OCI-LY7 (cell line): ENCODE measurements around the gene PSAP. TPM values are rescaled to one million over a fixed set of nuclear protein-coding genes. Genes with fewer than 3 reads are reported as not detected.
A peak's percentile ranks its signal among the peaks of the same experiment; 100 is the strongest.

Source experiments
- Bru-seq: library from RNA; stranded (reverse); fragments of 400-500 nt; gene quantifications from one replicate; lab custom pipeline; 2021; lab: Mats Ljungman, UMichigan
- BruChase-seq, 2 experiments: library from RNA; stranded (reverse); fragments of 400-500 nt; gene quantifications; one replicate each; lab custom pipeline; 2021; lab: Mats Ljungman, UMichigan
- BruUV-seq: library from RNA; stranded (reverse); fragments of 400-500 nt; replicated peaks from 2 replicates; lab custom pipeline; 2021; lab: Mats Ljungman, UMichigan
- CTCF ChIA-PET: fragments of 300-600 bp; sonication (Branson Sonifier 250); formaldehyde crosslinking; loops from one replicate; lab custom pipeline; 2022; ENCODE audit warnings: antibody characterized with exemption; ENCODE audit not compliant: unreplicated experiment; lab: Charles Lee
- POLR2A ChIA-PET: fragments of 300-600 bp; sonication (Branson Sonifier 250); formaldehyde crosslinking; loops from one replicate; lab custom pipeline; 2022; ENCODE audit warnings: antibody characterized with exemption; lab: Charles Lee
- DNase-seq: peaks from one replicate; pipeline ENCODE4 v3.0.0-alpha.2; 2015; ENCODE audit warnings: low spot score
- H2AFZ ChIP-seq: fragments of 200-600 bp; sonication (generic), shearing (Covaris generic); 2 replicates; pipeline ENCODE4 v1.6.1; 2014; ENCODE audit warnings: mild to moderate bottlenecking, antibody characterized with exemption, low read length, moderate library complexity
- H3K27ac ChIP-seq: fragments of 200-600 bp; sonication (generic); 2 replicates; pipeline ENCODE4 v1.5.1; 2014; ENCODE audit warnings: mixed run types, low read depth, mild to moderate bottlenecking, moderate library complexity, low read length, inconsistent platforms; ENCODE audit not compliant: poor library complexity, severe bottlenecking
- H3K36me3 ChIP-seq: fragments of 200-600 bp; sonication (generic); 2 replicates; pipeline ENCODE4 v1.6.1; 2014; ENCODE audit warnings: mild to moderate bottlenecking, antibody characterized with exemption, low read length, moderate library complexity, mixed read lengths; ENCODE audit not compliant: insufficient read depth
- H3K4me1 ChIP-seq: fragments of 200-600 bp; sonication (generic); 2 replicates; pipeline ENCODE4 v1.5.1; 2014; ENCODE audit warnings: mild to moderate bottlenecking, low read length; ENCODE audit not compliant: insufficient read depth, poor library complexity, severe bottlenecking
- H3K4me2 ChIP-seq: fragments of 200-600 bp; sonication (generic); 2 replicates; pipeline ENCODE4 v1.6.1; 2014; ENCODE audit warnings: mild to moderate bottlenecking, low read length
- H3K4me3 ChIP-seq: fragments of 200-600 bp; sonication (generic); 2 replicates; pipeline ENCODE4 v1.5.1; 2014; ENCODE audit warnings: mild to moderate bottlenecking, low read depth, low read length; ENCODE audit not compliant: poor library complexity, severe bottlenecking
- H3K79me2 ChIP-seq: fragments of 200-600 bp; sonication (generic); 2 replicates; pipeline ENCODE4 v1.6.1; 2016; ENCODE audit warnings: low read depth, mild to moderate bottlenecking, low read length, moderate library complexity, mixed read lengths; ENCODE audit not compliant: insufficient read depth
- H3K9me2 ChIP-seq: fragments of 200-600 bp; sonication (generic); 2 replicates; pipeline ENCODE4 v1.6.1; 2016; ENCODE audit warnings: mild to moderate bottlenecking, low read length, mixed read lengths; ENCODE audit not compliant: insufficient read depth
- H3K9me3 ChIP-seq: fragments of 200-600 bp; sonication (generic); 2 replicates; pipeline ENCODE4 v1.6.1; 2014; ENCODE audit warnings: mild to moderate bottlenecking, mixed run types, low read length, mixed read lengths
- H4K20me1 ChIP-seq: fragments of 200-600 bp; sonication (generic); 2 replicates; pipeline ENCODE4 v1.6.1; 2014; ENCODE audit warnings: mild to moderate bottlenecking, antibody characterized with exemption, low read length, moderate library complexity, mixed read lengths; ENCODE audit not compliant: insufficient read depth
- EZH2phosphoT487 ChIP-seq: fragments of 200-600 bp; sonication (generic); IDR thresholded peaks from 2 replicates; pipeline ENCODE4 v1.6.1; 2018; ENCODE audit warnings: low read depth, borderline replicate concordance, mild to moderate bottlenecking, mixed run types, antibody characterized with exemption, low read length, moderate library complexity, mixed read lengths
- intact Hi-C: fragments of 100-400 bp; cut with micrococcal nuclease; formaldehyde crosslinking; loops from one replicate; pipeline ENCODE4 v1.10.0; 2022; ENCODE audit not compliant: unreplicated experiment
- long read RNA-seq: library from polyadenylated mRNA; stranded (forward); transcript quantifications from one replicate; pipeline ENCODE4 v2.0.0, GENCODE V29; 2022
- total RNA-seq, 2 experiments: library from RNA; depleted of rRNA in 1 of 2; stranded (reverse); fragments of >200 nt in 1 of 2; shearing (Covaris generic) in 1 of 2; gene quantifications; 2 replicates each; pipeline ENCODE4 v1.2.3, GENCODE V29; 2014 to 2022
- TF ChIP-seq, protein P1 (sequence below): fragments of 200-600 bp; sonication (generic); conservative IDR thresholded peaks from 2 replicates; pipeline ENCODE4 v1.5.1; 2014; ENCODE audit warnings: mild to moderate bottlenecking, antibody characterized with exemption, low read length, moderate library complexity, mixed read lengths

Gene PSAP
- total RNA-seq (2014; rRNA removed; shearing (Covaris generic)) = 156 and 163 TPM in 2 replicates
- 186 and 200 TPM in 2 replicates for total RNA-seq (2022)
- percentile 81 among the genes with signal in this experiment for Bru-seq, nascent RNA
- BruChase-seq, experiment 1, labeled RNA remaining after a 6-hour chase = percentile 93 among the genes with signal in this experiment
- percentile 84 among the genes with signal in this experiment for BruChase-seq, experiment 2, labeled RNA remaining after a 2-hour chase
- long read RNA-seq, transcript PSAP-202 (14 exons, 2,872 nt) = major isoform, 107 of 147 reads
- long read RNA-seq, partial matches to known transcripts = 7 of 147 reads
- long read RNA-seq, other reads (novel, unspliced or antisense) = 33 of 147 reads

DNA sequence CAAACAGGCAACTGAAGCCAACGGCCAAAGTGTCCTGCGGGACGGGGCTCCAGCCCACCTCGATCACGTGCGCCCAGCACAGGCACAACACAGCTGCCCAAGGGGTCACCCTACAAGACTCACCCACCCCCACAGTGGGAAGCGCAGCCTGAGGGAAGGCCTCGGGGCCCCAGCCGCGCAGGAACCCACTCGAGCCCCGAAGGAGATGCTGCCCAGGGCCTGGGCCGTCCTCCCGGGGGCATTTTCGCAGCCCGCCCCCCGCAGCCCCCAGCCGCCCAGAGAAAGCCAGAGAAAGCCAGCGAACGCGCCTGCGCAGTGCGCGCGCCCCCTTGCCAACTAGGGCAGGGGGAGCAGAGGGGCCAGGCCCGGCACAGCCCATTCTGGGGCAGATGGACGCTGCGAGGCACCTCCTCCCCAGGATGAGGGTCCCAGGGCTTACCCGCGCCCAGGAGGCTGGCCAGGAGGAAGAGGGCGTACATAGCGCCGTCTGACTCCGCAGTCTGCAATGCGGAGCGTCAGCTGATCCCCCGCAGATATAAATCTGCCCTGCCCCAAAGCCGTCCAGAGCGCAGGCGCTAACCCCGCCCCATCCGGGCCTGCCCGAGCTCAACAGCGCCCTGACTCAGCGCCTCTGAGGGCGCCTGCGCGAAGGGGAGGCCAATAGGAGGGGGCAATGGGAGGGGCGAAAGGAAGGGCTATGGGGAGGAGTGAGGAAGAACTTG is at the start of gene PSAP:
Gene PSAP (minus strand): TSS at position 509 of the 722 bp plus-strand sequence. CDS start 30 bp downstream, at position 479.
- H3K9me2 ChIP-seq = no peaks in the 10 kb centered on the region
- ChIA-PET CTCF (interaction anchor here (0.9 to 2.0 kb wide), 3 partner anchors 10 to 28 kb away, joined by 3 to 10 read pairs (median 9); no protein-coding TSS in a partner anchor), POLR2A (interaction anchor here (0.6 to 5.6 kb wide), 12 partner anchors 10 to 214 kb away, joined by 3 to 42 read pairs (median 5); no protein-coding TSS in a partner anchor)
- H3K79me2 ChIP-seq = peaks cover 51% of the 10 kb centered on the region
- peaks cover 55% of the 10 kb centered on the region for H3K4me1 ChIP-seq
- H3K4me3 ChIP-seq = peak within 1 kb of the TSS; percentile 82
- H3K9me3 ChIP-seq = no peaks in the 10 kb centered on the region
- H4K20me1 ChIP-seq = peaks cover 9% of the 10 kb centered on the region; the same call in 1 of the 2 replicates
- intact Hi-C loops = loop anchor here (10.0 kb wide), 1 partner anchor 464 kb away; no protein-coding TSS in a partner anchor
- H3K36me3 ChIP-seq = peaks cover 7% of the 10 kb centered on the region
- H3K4me2 ChIP-seq = peak within 1 kb of the TSS; percentile 78
- peak within 1 kb of the TSS; percentile 46; the same call in 1 of the 2 replicates for H2AFZ ChIP-seq
- DNase-seq = peak; percentile 98
- H3K27ac ChIP-seq = peak within 1 kb of the TSS; percentile 55
- TF ChIP-seq EZH2phosphoT487 = no peak
- TF ChIP-seq, protein P1, sequence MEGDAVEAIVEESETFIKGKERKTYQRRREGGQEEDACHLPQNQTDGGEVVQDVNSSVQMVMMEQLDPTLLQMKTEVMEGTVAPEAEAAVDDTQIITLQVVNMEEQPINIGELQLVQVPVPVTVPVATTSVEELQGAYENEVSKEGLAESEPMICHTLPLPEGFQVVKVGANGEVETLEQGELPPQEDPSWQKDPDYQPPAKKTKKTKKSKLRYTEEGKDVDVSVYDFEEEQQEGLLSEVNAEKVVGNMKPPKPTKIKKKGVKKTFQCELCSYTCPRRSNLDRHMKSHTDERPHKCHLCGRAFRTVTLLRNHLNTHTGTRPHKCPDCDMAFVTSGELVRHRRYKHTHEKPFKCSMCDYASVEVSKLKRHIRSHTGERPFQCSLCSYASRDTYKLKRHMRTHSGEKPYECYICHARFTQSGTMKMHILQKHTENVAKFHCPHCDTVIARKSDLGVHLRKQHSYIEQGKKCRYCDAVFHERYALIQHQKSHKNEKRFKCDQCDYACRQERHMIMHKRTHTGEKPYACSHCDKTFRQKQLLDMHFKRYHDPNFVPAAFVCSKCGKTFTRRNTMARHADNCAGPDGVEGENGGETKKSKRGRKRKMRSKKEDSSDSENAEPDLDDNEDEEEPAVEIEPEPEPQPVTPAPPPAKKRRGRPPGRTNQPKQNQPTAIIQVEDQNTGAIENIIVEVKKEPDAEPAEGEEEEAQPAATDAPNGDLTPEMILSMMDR = 0 out of 2 replicates have a peak, but pooled peaks have one; percentile 35
- BruUV-seq = no TSS peak

DNA sequence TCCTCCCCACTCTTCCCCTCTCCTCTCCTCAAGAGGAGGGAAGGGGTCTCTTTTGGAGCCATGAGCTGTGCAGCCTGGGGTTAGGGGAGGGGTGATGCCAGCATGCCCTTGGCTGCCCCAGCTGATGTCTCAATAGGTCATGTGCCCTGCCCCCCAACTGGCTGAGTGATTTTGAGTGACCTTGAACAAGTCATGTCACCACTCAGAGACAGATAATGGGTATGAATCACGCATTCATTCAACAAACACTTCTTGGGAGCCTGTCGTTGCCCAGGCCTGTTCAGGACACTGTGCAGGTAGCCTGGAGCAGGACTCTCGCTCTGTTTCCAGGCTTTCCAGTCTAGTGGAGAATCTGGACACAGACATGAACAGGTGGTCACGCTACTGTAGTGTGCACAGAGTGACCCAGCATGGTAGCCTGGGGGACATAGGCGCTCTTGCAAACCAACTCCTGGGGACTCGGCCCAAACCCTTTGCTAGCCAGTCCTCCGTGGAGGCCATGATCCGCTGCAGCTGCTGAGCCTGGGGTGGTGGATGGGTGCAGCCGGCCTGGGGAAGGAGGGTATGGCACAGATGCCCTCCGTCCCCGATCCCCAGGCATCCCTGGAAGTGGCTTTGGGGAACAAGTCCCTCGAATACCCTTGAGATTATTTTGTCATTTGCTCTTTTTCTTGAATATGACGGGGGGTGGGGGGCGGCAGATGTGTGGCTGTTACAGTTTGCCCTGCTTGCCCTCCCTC is 49.6 kb upstream of the PSAP start:
- Histone ChIP-seq H3K79me2 (no peaks in the 10 kb centered on the region), H2AFZ (no peak overlapping the region), H3K36me3 (no peaks in the 10 kb centered on the region), H4K20me1 (no peaks in the 10 kb centered on the region), H3K9me3 (no peaks in the 10 kb centered on the region), H3K9me2 (no peaks in the 10 kb centered on the region), H3K4me2 (no peak overlapping the region), H3K4me1 (peaks cover 3% of the 10 kb centered on the region), H3K27ac (no peak overlapping the region), H3K4me3 (no peak overlapping the region)
- ChIA-PET POLR2A (no interaction called here), CTCF (interaction anchor here (0.6 kb wide), 1 partner anchor 253 kb away, joined by 3 read pairs; no protein-coding TSS in a partner anchor)
- intact Hi-C loops = no loop called here
- no TSS peak for BruUV-seq
- no peak for DNase-seq
- TF ChIP-seq, protein P1 = no peak
- TF ChIP-seq EZH2phosphoT487 = no peak
